Uterus (tissue), 2 donors: Measurements from ENCODE around the gene KIF26B.

Experiments
- POLR2A ChIP-seq, 2 donors: fragments of 450-650 bp; IDR thresholded peaks; one replicate each; pipeline ENCODE4 v1.6.1; 2016; ENCODE audit warnings: antibody characterized with exemption in 2 of 2, mild to moderate bottlenecking in 1 of 2, moderate library complexity in 1 of 2
- TF ChIP-seq, protein P1 (sequence below), 4 experiments: fragments of 200-600 bp in 2 of 4; fragments of 450-650 bp in 2 of 4; sonication (generic) in 2 of 4; IDR thresholded peaks; one replicate each; pipeline ENCODE4 v1.5.1; 2016 to 2019; ENCODE audit warnings: antibody characterized with exemption in 4 of 4, mild to moderate bottlenecking in 2 of 4, moderate library complexity in 1 of 4

DNA sequence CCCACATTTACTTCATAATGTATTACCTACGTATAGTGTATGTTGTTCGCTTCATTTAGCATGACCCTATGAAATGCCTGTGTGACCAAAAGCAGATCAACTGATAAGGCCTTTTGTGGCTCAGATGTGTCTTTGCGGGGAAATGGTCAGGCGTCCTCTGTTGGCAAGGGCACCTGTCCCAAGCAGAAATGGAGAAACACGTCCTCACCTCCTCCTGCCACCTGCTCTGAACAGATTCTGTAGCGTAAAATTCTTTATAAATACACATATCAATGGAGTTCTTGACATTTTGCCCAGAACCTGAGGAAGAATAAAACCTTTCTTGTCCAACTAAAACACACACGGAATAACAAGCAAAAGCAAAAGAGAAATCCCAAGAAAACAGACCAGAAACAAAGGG lies 417.9 kb downstream of the KIF26B start:
- TF ChIP-seq, protein P1, sequence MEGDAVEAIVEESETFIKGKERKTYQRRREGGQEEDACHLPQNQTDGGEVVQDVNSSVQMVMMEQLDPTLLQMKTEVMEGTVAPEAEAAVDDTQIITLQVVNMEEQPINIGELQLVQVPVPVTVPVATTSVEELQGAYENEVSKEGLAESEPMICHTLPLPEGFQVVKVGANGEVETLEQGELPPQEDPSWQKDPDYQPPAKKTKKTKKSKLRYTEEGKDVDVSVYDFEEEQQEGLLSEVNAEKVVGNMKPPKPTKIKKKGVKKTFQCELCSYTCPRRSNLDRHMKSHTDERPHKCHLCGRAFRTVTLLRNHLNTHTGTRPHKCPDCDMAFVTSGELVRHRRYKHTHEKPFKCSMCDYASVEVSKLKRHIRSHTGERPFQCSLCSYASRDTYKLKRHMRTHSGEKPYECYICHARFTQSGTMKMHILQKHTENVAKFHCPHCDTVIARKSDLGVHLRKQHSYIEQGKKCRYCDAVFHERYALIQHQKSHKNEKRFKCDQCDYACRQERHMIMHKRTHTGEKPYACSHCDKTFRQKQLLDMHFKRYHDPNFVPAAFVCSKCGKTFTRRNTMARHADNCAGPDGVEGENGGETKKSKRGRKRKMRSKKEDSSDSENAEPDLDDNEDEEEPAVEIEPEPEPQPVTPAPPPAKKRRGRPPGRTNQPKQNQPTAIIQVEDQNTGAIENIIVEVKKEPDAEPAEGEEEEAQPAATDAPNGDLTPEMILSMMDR (IDR thresholded peaks at IDR 0.05) = no peak
- TF ChIP-seq POLR2A (IDR thresholded peaks at IDR 0.05) = no peak
